Measurements from ENCODE around the gene SLC7A1. TPM values are rescaled to one million over a fixed set of nuclear protein-coding genes. Genes with fewer than 3 reads are reported as not detected.

The SLC7A1 gene
- polyA plus RNA-seq, 1 experiment, result 43.2 TPM

- ChIA-PET POLR2A (no interaction called here), CTCF (interaction anchor here (0.6 kb wide), 1 partner anchor 570 kb away, joined by 3 read pairs; no protein-coding TSS in a partner anchor)
Measured at GRCh38 chr13:29490561-29490885, 105.0 kb downstream of the SLC7A1 start.

GRCh38 chr13:29489650-29490560 lies 105.6 kb downstream of the SLC7A1 start:
- H3K4me3 ChIP-seq (ENCODE audit: low read depth, low read length), result no peak overlapping the region
- POLR2A ChIA-PET, result interaction anchor here (0.6 kb wide), 1 partner anchor 1132 kb away, joined by 3 read pairs; no protein-coding TSS in a partner anchor
- no peak for TF ChIP-seq CTCF (IDR thresholded peaks at IDR 0.05; ENCODE audit: insufficient read depth, low read depth, low read length)
- H3K27me3 ChIP-seq (ENCODE audit: control insufficient read depth, insufficient read depth, low read length), result peaks cover 10% of the 10 kb centered on the region
- CTCF ChIA-PET, result interaction anchor here (0.6 to 1.1 kb wide), 2 partner anchors 18 to 571 kb away, joined by 3 to 4 read pairs; no protein-coding TSS in a partner anchor
- DNase-seq (ENCODE audit: low read depth), result no peak
- H3K36me3 ChIP-seq (ENCODE audit: control insufficient read depth, insufficient read depth, low read length), result no peaks in the 10 kb centered on the region

More at GRCh38 chr13:29490561-29490885, 105.0 kb downstream of the SLC7A1 start:
- Histone ChIP-seq H3K27me3 (ENCODE audit: control insufficient read depth, insufficient read depth, low read length) (peaks cover 11% of the 10 kb centered on the region), H3K4me3 (ENCODE audit: low read depth, low read length) (no peak overlapping the region), H3K36me3 (ENCODE audit: control insufficient read depth, insufficient read depth, low read length) (no peaks in the 10 kb centered on the region)
- no peak for TF ChIP-seq CTCF (IDR thresholded peaks at IDR 0.05; ENCODE audit: insufficient read depth, low read depth, low read length)
- no peak for DNase-seq (ENCODE audit: low read depth)

- CTCF ChIA-PET, result interaction anchor here (1.1 to 2.2 kb wide), 2 partner anchors 14 to 222 kb away, joined by 3 to 7 read pairs; no protein-coding TSS in a partner anchor
Measured at GRCh38 chr13:29487466-29488454, 107.7 kb downstream of the SLC7A1 start.

GRCh38 chr13:29486551-29486950 lies 108.9 kb downstream of the SLC7A1 start:
- H3K4me3 ChIP-seq (ENCODE audit: low read depth, low read length), result no peak overlapping the region
- peaks cover 11% of the 10 kb centered on the region for H3K27me3 ChIP-seq (ENCODE audit: control insufficient read depth, insufficient read depth, low read length)
- no peaks in the 10 kb centered on the region for H3K36me3 ChIP-seq (ENCODE audit: control insufficient read depth, insufficient read depth, low read length)
- DNase-seq (ENCODE audit: low read depth), result no peak
- POLR2A ChIA-PET, result no interaction called here
- CTCF ChIA-PET, result interaction anchor here (2.2 kb wide), 1 partner anchor 13 kb away, joined by 7 read pairs; no protein-coding TSS in a partner anchor
- TF ChIP-seq CTCF (IDR thresholded peaks at IDR 0.05; ENCODE audit: insufficient read depth, low read depth, low read length), result no peak

More at GRCh38 chr13:29487466-29488454, 107.7 kb downstream of the SLC7A1 start:
- Histone ChIP-seq H3K27me3 (ENCODE audit: control insufficient read depth, insufficient read depth, low read length) (peaks cover 11% of the 10 kb centered on the region), H3K4me3 (ENCODE audit: low read depth, low read length) (no peak overlapping the region), H3K36me3 (ENCODE audit: control insufficient read depth, insufficient read depth, low read length) (no peaks in the 10 kb centered on the region)
- no peak for DNase-seq (ENCODE audit: low read depth)
- POLR2A ChIA-PET, result no interaction called here
- no peak for TF ChIP-seq CTCF (IDR thresholded peaks at IDR 0.05; ENCODE audit: insufficient read depth, low read depth, low read length)
